GM23248 (cell line): ENCODE measurements around the gene ATG7. TPM values are rescaled to one million over a fixed set of nuclear protein-coding genes. Genes with fewer than 3 reads are reported as not detected.

Source experiments
- DNase-seq: peaks from one replicate; pipeline ENCODE4 v3.0.0-alpha.2; 2015
- H2AFZ ChIP-seq: fragments of 200-600 bp; sonication (generic); 2 replicates; pipeline ENCODE4 v1.6.1; 2016; ENCODE audit warnings: antibody characterized with exemption
- H3F3A ChIP-seq: fragments of 200-600 bp; sonication (generic); 2 replicates; pipeline ENCODE4 v1.6.1; 2016; ENCODE audit warnings: mild to moderate bottlenecking, antibody characterized with exemption, mixed run types; ENCODE audit not compliant: insufficient read depth
- H3K27ac ChIP-seq: fragments of 200-600 bp; sonication (generic); 2 replicates; pipeline ENCODE4 v1.5.1; 2016; ENCODE audit warnings: mild to moderate bottlenecking
- H3K27me3 ChIP-seq: fragments of 200-600 bp; sonication (generic); replicated peaks from 2 replicates; pipeline ENCODE4 v1.6.1; 2016; ENCODE audit warnings: mild to moderate bottlenecking; ENCODE audit not compliant: insufficient read depth
- H3K36me3 ChIP-seq: fragments of 200-600 bp; sonication (generic); 2 replicates; pipeline ENCODE4 v1.6.1; 2016; ENCODE audit warnings: low read depth, mild to moderate bottlenecking
- H3K4me1 ChIP-seq: fragments of 200-600 bp; sonication (generic); 2 replicates; pipeline ENCODE4 v1.6.1; 2016; ENCODE audit warnings: mild to moderate bottlenecking; ENCODE audit not compliant: insufficient read depth
- H3K4me2 ChIP-seq: fragments of 200-600 bp; sonication (generic); one replicate; pipeline ENCODE4 v1.6.1; 2016; ENCODE audit warnings: mild to moderate bottlenecking; ENCODE audit not compliant: unreplicated experiment
- H3K4me3 ChIP-seq: fragments of 200-600 bp; sonication (generic); 2 replicates; pipeline ENCODE4 v1.5.1; 2016; ENCODE audit warnings: mild to moderate bottlenecking
- H3K79me2 ChIP-seq: fragments of 200-600 bp; sonication (generic); 2 replicates; pipeline ENCODE4 v1.6.1; 2016; ENCODE audit warnings: mild to moderate bottlenecking; ENCODE audit not compliant: insufficient read depth
- H3K9ac ChIP-seq: fragments of 200-600 bp; sonication (generic); 2 replicates; pipeline ENCODE4 v1.6.1; 2016; ENCODE audit warnings: mild to moderate bottlenecking
- H3K9me2 ChIP-seq: fragments of 200-600 bp; sonication (generic); 2 replicates; pipeline ENCODE4 v1.6.1; 2016; ENCODE audit warnings: mixed run types, mild to moderate bottlenecking, moderate library complexity; ENCODE audit not compliant: insufficient read depth
- H3K9me3 ChIP-seq: fragments of 200-600 bp; sonication (generic); one replicate; pipeline ENCODE4 v1.6.1; 2017; ENCODE audit warnings: low read depth
- H4K20me1 ChIP-seq: fragments of 200-600 bp; sonication (generic); 2 replicates; pipeline ENCODE4 v1.6.0; 2016; ENCODE audit not compliant: insufficient read depth
- EZH2 ChIP-seq: fragments of 200-600 bp; sonication (generic); IDR thresholded peaks from 2 replicates; pipeline ENCODE4 v1.6.1; 2018; ENCODE audit warnings: antibody characterized with exemption, mild to moderate bottlenecking; ENCODE audit not compliant: insufficient read depth, poor library complexity, severe bottlenecking
- EZH2phosphoT487 ChIP-seq: fragments of 200-600 bp; sonication (generic); IDR thresholded peaks from 2 replicates; pipeline ENCODE4 v1.6.1; 2018; ENCODE audit warnings: antibody characterized with exemption, moderate library complexity, mild to moderate bottlenecking, low read depth; ENCODE audit not compliant: insufficient read depth
- WGBS, 2 experiments: methylation state at CpG; one replicate each; pipeline ENCODE4 v1.1.6; 2015 to 2017; ENCODE audit warnings: low lambda C conversion rate in 2 of 2, low coverage in 1 of 2; ENCODE audit errors: missing lambda C conversion rate in 2 of 2; 5-methylcytosine and 5-hydroxymethylcytosine counted together
- in situ Hi-C: fragments of 300-500 bp; cut with MboI; formaldehyde crosslinking; loops from 2 replicates; pipeline ENCODE4 v1.15.0; 2020
- polyA plus RNA-seq: library from polyadenylated mRNA; unstranded; fragments of >200 nt; fragmentation: Nextera tagmentation; extraction: Ambion mirVana; gene quantifications from 2 replicates; pipeline ENCODE4 v1.2.1, GENCODE V29; 2016
- total RNA-seq: library from RNA; depleted of rRNA; stranded (reverse); fragments of >200 nt; shearing (Covaris generic); gene quantifications from 2 replicates; pipeline ENCODE4 v1.2.3, GENCODE V29; 2014

Gene ATG7
- total and polyA plus RNA-seq, 2 experiments from 2014 or later = 40.5 to 67.5 TPM

DNA sequence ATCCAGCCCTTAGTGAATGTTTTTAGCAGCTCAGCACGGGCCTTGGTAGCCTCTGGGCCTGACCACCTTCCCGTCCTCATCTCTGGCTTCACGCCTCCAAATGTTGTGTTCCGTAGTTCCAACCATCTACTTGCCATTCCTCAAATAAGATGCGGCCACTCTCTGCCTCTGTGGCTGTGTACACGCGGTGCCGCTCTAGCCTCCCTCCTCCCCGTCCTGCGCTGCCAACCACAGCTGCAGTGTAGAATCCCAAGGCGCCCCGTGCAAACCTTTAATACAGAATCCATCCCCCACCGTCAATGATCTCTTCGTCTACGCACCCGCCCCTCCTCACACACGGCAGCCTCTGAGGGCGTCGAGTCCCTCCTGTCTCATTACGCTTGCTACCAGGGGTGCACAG, 294.3 kb downstream of the ATG7 start:
- no peak overlapping the region for H3K4me3 ChIP-seq
- no peak overlapping the region for H3K4me2 ChIP-seq
- H3F3A ChIP-seq = peaks cover 46% of the 10 kb centered on the region
- H3K27ac ChIP-seq = peak overlapping the region; percentile 99
- no peak for DNase-seq
- in situ Hi-C loops = no loop called here
- H3K27me3 ChIP-seq = no peaks in the 10 kb centered on the region
- no peaks in the 10 kb centered on the region for H3K9me3 ChIP-seq
- peaks cover 89% of the 10 kb centered on the region for H3K79me2 ChIP-seq
- H3K4me1 ChIP-seq = peaks cover 42% of the 10 kb centered on the region
- H4K20me1 ChIP-seq = no peaks in the 10 kb centered on the region
- peaks cover 11% of the 10 kb centered on the region; the same call in 1 of the 2 replicates for H3K36me3 ChIP-seq
- 95 to 96% methylated on average over 20 of the region's 20 CpGs for WGBS, 2 experiments
- no peak overlapping the region for H2AFZ ChIP-seq
- no peak overlapping the region for H3K9ac ChIP-seq
- H3K9me2 ChIP-seq = no peaks in the 10 kb centered on the region
- TF ChIP-seq EZH2 (no peak), EZH2phosphoT487 (no peak)

DNA sequence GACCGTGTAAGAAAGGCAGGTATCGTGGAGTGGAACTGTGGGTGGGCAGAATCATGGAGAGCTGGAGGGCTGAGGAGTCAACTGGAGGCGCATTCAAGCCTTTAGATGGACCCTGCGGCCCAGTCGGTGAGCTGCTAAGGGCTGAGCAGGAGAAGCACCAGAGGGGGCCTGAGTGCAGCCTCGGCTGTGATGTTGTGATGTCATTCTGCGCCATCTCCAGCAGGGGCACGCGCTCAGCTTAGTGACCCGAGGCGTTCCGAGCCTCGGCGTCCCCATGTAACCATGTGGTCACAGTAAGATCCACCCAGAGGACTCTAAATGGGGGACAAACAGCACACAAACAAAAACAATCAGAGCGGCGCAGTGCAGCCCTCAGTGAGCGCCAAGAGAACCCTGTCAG, 294.7 kb downstream of the ATG7 start:
- H3K4me1 ChIP-seq = peaks cover 42% of the 10 kb centered on the region
- H3K4me2 ChIP-seq = peak overlapping the region; percentile 88
- H3F3A ChIP-seq = peaks cover 46% of the 10 kb centered on the region
- no peak for DNase-seq
- no peak overlapping the region for H3K9ac ChIP-seq
- peak overlapping the region; percentile 99 for H3K27ac ChIP-seq
- H3K79me2 ChIP-seq = peaks cover 89% of the 10 kb centered on the region
- H3K9me2 ChIP-seq = no peaks in the 10 kb centered on the region
- WGBS, 2 experiments = 87 to 89% methylated on average over 17 of the region's 17 CpGs
- no peaks in the 10 kb centered on the region for H3K27me3 ChIP-seq
- TF ChIP-seq EZH2phosphoT487 (no peak), EZH2 (no peak)
- no peaks in the 10 kb centered on the region for H3K9me3 ChIP-seq
- no peak overlapping the region for H3K4me3 ChIP-seq
- no peaks in the 10 kb centered on the region for H4K20me1 ChIP-seq
- in situ Hi-C loops = no loop called here
- peaks cover 11% of the 10 kb centered on the region; the same call in 1 of the 2 replicates for H3K36me3 ChIP-seq
- H2AFZ ChIP-seq = no peak overlapping the region

DNA sequence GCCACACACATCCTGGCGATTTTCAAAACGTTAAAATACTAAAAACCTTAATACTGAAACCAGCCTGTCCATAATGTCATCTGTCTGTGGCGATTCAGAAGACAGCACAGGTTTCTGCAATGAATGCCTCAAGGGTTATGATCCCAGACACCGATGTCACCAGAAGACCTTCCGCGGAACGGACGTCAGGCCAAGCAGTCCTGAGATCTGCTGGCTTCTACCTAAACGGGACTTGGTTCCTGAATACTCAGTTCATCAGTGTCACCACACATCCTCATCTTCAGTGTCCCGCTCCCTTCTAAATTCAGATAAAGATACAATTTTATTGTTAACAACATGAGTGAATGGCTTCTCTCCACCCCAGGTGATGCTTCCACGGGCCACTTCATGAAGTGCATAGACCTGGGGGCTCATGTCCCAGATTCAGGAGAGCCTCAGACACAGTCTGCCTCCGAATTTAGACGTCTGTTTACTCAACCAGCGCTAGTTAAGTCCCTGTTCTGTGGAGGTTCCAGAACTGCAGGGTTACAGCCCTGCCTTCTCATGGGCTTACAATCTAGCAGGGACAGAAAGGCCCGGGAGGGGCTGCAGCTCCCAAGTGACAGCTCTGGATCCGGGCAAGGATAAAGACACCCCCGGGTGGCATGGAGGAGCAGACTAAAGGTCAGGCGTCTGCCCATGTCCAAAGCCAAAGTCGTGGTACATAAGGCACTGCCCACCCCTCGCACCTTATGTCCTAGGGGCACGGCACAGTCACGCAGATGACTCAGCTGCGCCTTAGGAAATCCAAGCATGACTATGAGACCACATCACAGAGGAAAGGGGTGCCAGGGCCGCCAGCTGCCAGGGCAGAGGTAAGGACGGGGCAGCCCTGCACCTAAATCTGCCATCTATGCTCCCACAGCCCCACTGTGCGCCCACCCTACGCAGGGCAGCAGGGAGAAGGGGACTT, 295.6 kb downstream of the ATG7 start:
- Histone ChIP-seq H3K4me2 (peak overlapping the region; percentile 88), H3K9me3 (no peaks in the 10 kb centered on the region), H3F3A (peaks cover 46% of the 10 kb centered on the region), H4K20me1 (no peaks in the 10 kb centered on the region), H3K4me3 (peak overlapping the region; percentile 58), H3K27me3 (no peaks in the 10 kb centered on the region), H3K36me3 (peaks cover 6% of the 10 kb centered on the region; the same call in 1 of the 2 replicates), H3K9me2 (no peaks in the 10 kb centered on the region), H3K79me2 (peaks cover 89% of the 10 kb centered on the region), H2AFZ (no peak overlapping the region), H3K4me1 (peaks cover 42% of the 10 kb centered on the region), H3K27ac (peak overlapping the region; percentile 99), H3K9ac (peak overlapping the region; percentile 91)
- 44 to 47% methylated on average over 26 to 27 of the region's 27 CpGs for WGBS, 2 experiments
- TF ChIP-seq EZH2 (no peak), EZH2phosphoT487 (no peak)
- DNase-seq = peak; percentile 97
- in situ Hi-C loops = no loop called here

DNA sequence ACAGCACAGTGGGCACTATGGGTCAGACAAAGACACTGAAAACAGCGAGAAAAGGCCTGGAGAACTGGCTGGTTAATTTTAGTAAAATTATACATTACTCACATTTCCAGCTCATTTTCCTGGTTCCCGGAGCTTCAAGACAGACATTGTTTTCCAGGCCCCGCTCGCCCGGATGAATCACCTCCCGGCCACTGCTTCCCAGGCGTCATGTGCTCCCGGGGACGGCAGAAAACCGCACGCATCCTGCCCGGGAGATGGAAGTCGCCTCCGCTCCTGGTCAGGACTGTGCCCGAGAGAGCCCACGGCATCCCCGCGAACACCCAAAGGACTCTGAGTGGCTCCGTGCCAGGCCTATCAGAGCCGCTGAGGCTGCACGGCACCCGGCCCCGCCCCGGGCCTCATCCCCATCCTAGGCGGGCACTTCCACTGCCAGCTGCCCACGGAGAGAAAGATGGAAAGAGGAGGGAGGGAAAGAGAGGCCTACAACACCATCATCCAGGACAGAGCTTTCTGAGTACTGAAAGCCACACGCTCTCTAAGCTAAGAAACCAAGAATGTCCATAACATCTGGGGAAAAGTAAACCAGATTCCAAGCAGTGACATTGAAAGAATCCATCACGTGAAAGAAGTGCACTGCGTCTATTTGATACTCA, 296.4 kb downstream of the ATG7 start:
- H3F3A ChIP-seq = peaks cover 46% of the 10 kb centered on the region
- in situ Hi-C loops = no loop called here
- TF ChIP-seq EZH2 = no peak
- TF ChIP-seq EZH2phosphoT487 = no peak
- H4K20me1 ChIP-seq = no peaks in the 10 kb centered on the region
- no peaks in the 10 kb centered on the region for H3K27me3 ChIP-seq
- H3K4me1 ChIP-seq = peaks cover 42% of the 10 kb centered on the region
- peak; percentile 98 for DNase-seq
- H3K4me3 ChIP-seq = peak overlapping the region; percentile 58
- H3K4me2 ChIP-seq = peak overlapping the region; percentile 88
- peak overlapping the region; percentile 99 for H3K27ac ChIP-seq
- H3K9me2 ChIP-seq = no peaks in the 10 kb centered on the region
- H3K79me2 ChIP-seq = peaks cover 89% of the 10 kb centered on the region
- WGBS, 2 experiments = 1% methylated on average over 24 to 29 of the region's 29 CpGs
- no peak overlapping the region for H2AFZ ChIP-seq
- H3K9ac ChIP-seq = peak overlapping the region; percentile 91
- peaks cover 6% of the 10 kb centered on the region; the same call in 1 of the 2 replicates for H3K36me3 ChIP-seq
- no peaks in the 10 kb centered on the region for H3K9me3 ChIP-seq
